H9 (cell line): ENCODE results near the gene PMPCB. TPM values are rescaled to one million over a fixed set of nuclear protein-coding genes. Genes with fewer than 3 reads are reported as not detected.

Source experiments
- DNase-seq: peaks from one replicate; pipeline ENCODE4 v3.0.0-alpha.2; 2017
- H2AFZ ChIP-seq: one replicate; pipeline ENCODE4 v1.6.1; 2013; ENCODE audit warnings: mild to moderate bottlenecking, low read length, control low read depth, moderate library complexity
- H2AK5ac ChIP-seq: 2 replicates; pipeline ENCODE4 v1.6.1; 2013; ENCODE audit warnings: low read length, control low read depth, mixed read lengths; ENCODE audit not compliant: insufficient read length
- H2BK120ac ChIP-seq: one replicate; pipeline ENCODE4 v1.6.1; 2013; ENCODE audit warnings: low read depth, mild to moderate bottlenecking, low read length, control low read depth, inconsistent platforms; ENCODE audit not compliant: poor library complexity, severe bottlenecking
- H2BK12ac ChIP-seq: 2 replicates; pipeline ENCODE4 v1.6.1; 2013; ENCODE audit warnings: low read length, control low read depth, mixed read lengths, low read depth; ENCODE audit not compliant: insufficient read length
- H2BK15ac ChIP-seq: 2 replicates; pipeline ENCODE4 v1.6.1; 2013; ENCODE audit warnings: low read depth, low read length, control low read depth
- H2BK20ac ChIP-seq: one replicate; pipeline ENCODE4 v1.6.1; 2013; ENCODE audit warnings: low read depth, mild to moderate bottlenecking, low read length, control low read depth, inconsistent platforms; ENCODE audit not compliant: poor library complexity, severe bottlenecking
- H2BK5ac ChIP-seq: 2 replicates; pipeline ENCODE4 v1.6.1; 2013; ENCODE audit warnings: low read length, control low read depth, mixed read lengths; ENCODE audit not compliant: insufficient read length
- H3K14ac ChIP-seq: 2 replicates; pipeline ENCODE4 v1.6.1; 2013; ENCODE audit warnings: low read length, control low read depth; ENCODE audit not compliant: insufficient read depth
- H3K18ac ChIP-seq: 2 replicates; pipeline ENCODE4 v1.6.1; 2013; ENCODE audit warnings: low read depth, mild to moderate bottlenecking, mixed read lengths, low read length, control low read depth; ENCODE audit not compliant: insufficient read length
- H3K23ac ChIP-seq: 2 replicates; pipeline ENCODE4 v1.6.1; 2013; ENCODE audit warnings: low read length, control low read depth, mixed read lengths, low read depth; ENCODE audit not compliant: insufficient read length
- H3K23me2 ChIP-seq: 2 replicates; pipeline ENCODE4 v1.6.1; 2013; ENCODE audit warnings: low read depth, mild to moderate bottlenecking, mixed read lengths, low read length, control low read depth; ENCODE audit not compliant: insufficient read length, poor library complexity, severe bottlenecking
- H3K27ac ChIP-seq: 2 replicates; pipeline ENCODE4 v1.5.1; 2013; ENCODE audit warnings: low read length, control low read depth, mixed read lengths, low read depth; ENCODE audit not compliant: insufficient read length
- H3K27me3 ChIP-seq: 2 replicates; pipeline ENCODE4 v1.6.1; 2013; ENCODE audit warnings: low read length, control low read depth, inconsistent platforms; ENCODE audit not compliant: insufficient read depth
- H3K4ac ChIP-seq: 2 replicates; pipeline ENCODE4 v1.6.1; 2013; ENCODE audit warnings: low read depth, mild to moderate bottlenecking, control low read depth, inconsistent platforms, low read length, moderate library complexity
- H3K4me1 ChIP-seq: 2 replicates; pipeline ENCODE4 v1.6.1; 2013; ENCODE audit warnings: low read length, control low read depth, inconsistent platforms; ENCODE audit not compliant: insufficient read depth
- H3K4me2 ChIP-seq: 2 replicates; pipeline ENCODE4 v1.6.1; 2013; ENCODE audit warnings: low read length, control low read depth, mixed read lengths; ENCODE audit not compliant: insufficient read length, insufficient read depth
- H3K56ac ChIP-seq: 2 replicates; pipeline ENCODE4 v1.6.1; 2013; ENCODE audit warnings: low read depth, mild to moderate bottlenecking, mixed read lengths, low read length, control low read depth; ENCODE audit not compliant: insufficient read length
- H3K79me1 ChIP-seq: 2 replicates; pipeline ENCODE4 v1.6.1; 2013; ENCODE audit warnings: low read depth, mild to moderate bottlenecking, moderate library complexity, low read length, control low read depth, inconsistent platforms; ENCODE audit not compliant: insufficient read depth, poor library complexity, severe bottlenecking
- H3K79me2 ChIP-seq: 2 replicates; pipeline ENCODE4 v1.6.1; 2013; ENCODE audit warnings: low read length, control low read depth, inconsistent platforms; ENCODE audit not compliant: insufficient read depth
- H3K9ac ChIP-seq: 2 replicates; pipeline ENCODE4 v1.6.1; 2013; ENCODE audit warnings: low read length, control low read depth, mixed read lengths; ENCODE audit not compliant: insufficient read length; ENCODE audit errors: extremely low read depth
- H3K9me3 ChIP-seq: one replicate; pipeline ENCODE4 v1.6.1; 2013; ENCODE audit warnings: low read depth, low read length, inconsistent platforms; ENCODE audit not compliant: control insufficient read depth
- H3T11ph ChIP-seq: one replicate; pipeline ENCODE4 v1.6.1; 2013; ENCODE audit warnings: mild to moderate bottlenecking, low read length, control low read depth, inconsistent platforms
- H4K20me1 ChIP-seq: one replicate; pipeline ENCODE4 v1.6.1; 2013; ENCODE audit not compliant: control insufficient read depth, insufficient read length, insufficient read depth
- H4K5ac ChIP-seq: 2 replicates; pipeline ENCODE4 v1.6.1; 2013; ENCODE audit warnings: low read depth, mild to moderate bottlenecking, mixed read lengths, low read length, control low read depth; ENCODE audit not compliant: insufficient read length
- H4K8ac ChIP-seq: replicated peaks from 2 replicates; pipeline ENCODE4 v1.6.1; 2013; ENCODE audit warnings: low read length, control low read depth, mixed read lengths, low read depth; ENCODE audit not compliant: insufficient read length
- H4K91ac ChIP-seq: 2 replicates; pipeline ENCODE4 v1.6.1; 2013; ENCODE audit warnings: low read depth, mild to moderate bottlenecking, moderate library complexity, mixed read lengths, low read length, control low read depth; ENCODE audit not compliant: insufficient read length
- H3K27ac Mint-ChIP-seq, 3 experiments: 2 replicates in 2 of 3; 3 replicates in 1 of 3; pipeline ENCODE4 v1.8.0; 2020 to 2021; ENCODE audit warnings: mixed read lengths in 3 of 3, mild to moderate bottlenecking in 1 of 3, moderate library complexity in 1 of 3
- H3K27me3 Mint-ChIP-seq: 2 replicates; pipeline ENCODE4 v1.8.0; 2021; ENCODE audit warnings: low read depth, mild to moderate bottlenecking, moderate library complexity, mixed read lengths
- H3K36me3 Mint-ChIP-seq, 3 experiments: 2 replicates in 2 of 3; 3 replicates in 1 of 3; pipeline ENCODE4 v1.8.0; 2020 to 2021; ENCODE audit warnings: low read depth in 3 of 3, mixed read lengths in 3 of 3; ENCODE audit not compliant: insufficient read depth in 1 of 3
- H3K4me1 Mint-ChIP-seq, 2 experiments: 2 replicates each; pipeline ENCODE4 v1.8.0; 2020; ENCODE audit warnings: mixed read lengths in 2 of 2
- H3K4me3 Mint-ChIP-seq, 2 experiments: 2 replicates in 1 of 2; 3 replicates in 1 of 2; pipeline ENCODE4 v1.8.0; 2020 to 2021; ENCODE audit warnings: mild to moderate bottlenecking in 2 of 2, mixed read lengths in 2 of 2, moderate library complexity in 1 of 2
- H3K9me3 Mint-ChIP-seq, 2 experiments: 2 replicates in 1 of 2; 3 replicates in 1 of 2; pipeline ENCODE4 v1.8.0; 2020; ENCODE audit warnings: mild to moderate bottlenecking in 2 of 2, mixed read lengths in 2 of 2, moderate library complexity in 1 of 2
- WGBS: extraction: QIAGEN DNeasy Blood & Tissue Kit; methylation state at CpG from one replicate; pipeline ENCODE4 v1.1.7; 2013; ENCODE audit warnings: missing lambda C conversion rate, low lambda C conversion rate, mixed read lengths; ENCODE audit not compliant: insufficient read length; ENCODE audit errors: extremely low coverage; 5-methylcytosine and 5-hydroxymethylcytosine counted together
- total RNA-seq: library from RNA; stranded (reverse); gene quantifications from 2 replicates; pipeline ENCODE4 v1.2.1, GENCODE V29; 2021
- TF ChIP-seq, protein P1 (sequence below): fragments of 200-600 bp; sonication (generic); conservative IDR thresholded peaks from 3 replicates; pipeline ENCODE4 v1.8.0; 2021; ENCODE audit warnings: antibody characterized with exemption, mild to moderate bottlenecking

PMPCB gene
- total RNA-seq, 1 experiment from 2014 or later: 90.6 TPM

DNA sequence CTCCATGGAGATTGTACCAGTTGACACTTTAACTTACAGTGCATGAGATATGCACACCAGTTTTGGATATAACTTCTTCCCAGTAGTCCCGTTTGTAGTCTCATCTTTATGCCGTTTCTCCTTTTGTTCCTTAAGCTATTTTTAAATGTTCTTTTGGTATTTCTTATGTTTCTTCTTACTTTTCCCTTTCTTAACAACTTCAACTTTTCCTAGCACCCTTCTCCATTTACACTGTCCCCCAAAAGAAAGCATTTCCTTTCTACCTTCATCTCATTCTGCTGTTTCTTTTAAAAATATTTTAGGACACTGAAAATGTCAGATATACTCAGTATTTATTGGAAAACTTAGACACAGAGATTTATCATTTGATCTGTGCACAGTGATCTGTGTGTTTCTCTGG, 51.7 kb downstream of the PMPCB start:
- Histone ChIP-seq H3K27ac (no peak overlapping the region), H2BK5ac (no peak overlapping the region)

More for the DNA sequence above, 51.7 kb downstream of the PMPCB start:
- Mint-ChIP-seq H3K27ac (no peak overlapping the region), H3K27me3 (no peaks in the 10 kb centered on the region), H3K4me1 (peaks cover 14 to 15% of the 10 kb centered on the region in 2 experiments), H3K4me3 (peak overlapping the region; percentile 100), H3K9me3 (no peaks in the 10 kb centered on the region; a peak in 1 of 5 replicates), H3K36me3 (peaks cover 3 to 16% (median 6%) of the 10 kb centered on the region in 3 experiments; a peak in 6 of 7 replicates)
- Histone ChIP-seq H3T11ph (no peak overlapping the region), H4K5ac (no peak overlapping the region), H4K8ac (no peak overlapping the region), H2BK120ac (no peak overlapping the region), H4K20me1 (no peaks in the 10 kb centered on the region), H3K23ac (no peak overlapping the region), H4K91ac (no peak overlapping the region), H2AK5ac (no peak overlapping the region), H3K27me3 (no peaks in the 10 kb centered on the region), H3K56ac (no peak overlapping the region), H3K4ac (no peak overlapping the region), H3K9ac (no peak overlapping the region), H3K18ac (no peak overlapping the region), H2BK12ac (no peak overlapping the region), H2AFZ (no peak overlapping the region), H3K79me2 (peaks cover 36% of the 10 kb centered on the region; the same call in 1 of the 2 replicates), H3K4me1 (no peaks in the 10 kb centered on the region), H3K23me2 (peaks cover 2% of the 10 kb centered on the region), H2BK15ac (no peak overlapping the region), H3K14ac (no peak overlapping the region), H3K9me3 (no peaks in the 10 kb centered on the region), H3K4me2 (peak overlapping the region; percentile 56), H3K79me1 (peaks cover 8% of the 10 kb centered on the region), H2BK20ac (no peak overlapping the region)
- TF ChIP-seq, protein P1, sequence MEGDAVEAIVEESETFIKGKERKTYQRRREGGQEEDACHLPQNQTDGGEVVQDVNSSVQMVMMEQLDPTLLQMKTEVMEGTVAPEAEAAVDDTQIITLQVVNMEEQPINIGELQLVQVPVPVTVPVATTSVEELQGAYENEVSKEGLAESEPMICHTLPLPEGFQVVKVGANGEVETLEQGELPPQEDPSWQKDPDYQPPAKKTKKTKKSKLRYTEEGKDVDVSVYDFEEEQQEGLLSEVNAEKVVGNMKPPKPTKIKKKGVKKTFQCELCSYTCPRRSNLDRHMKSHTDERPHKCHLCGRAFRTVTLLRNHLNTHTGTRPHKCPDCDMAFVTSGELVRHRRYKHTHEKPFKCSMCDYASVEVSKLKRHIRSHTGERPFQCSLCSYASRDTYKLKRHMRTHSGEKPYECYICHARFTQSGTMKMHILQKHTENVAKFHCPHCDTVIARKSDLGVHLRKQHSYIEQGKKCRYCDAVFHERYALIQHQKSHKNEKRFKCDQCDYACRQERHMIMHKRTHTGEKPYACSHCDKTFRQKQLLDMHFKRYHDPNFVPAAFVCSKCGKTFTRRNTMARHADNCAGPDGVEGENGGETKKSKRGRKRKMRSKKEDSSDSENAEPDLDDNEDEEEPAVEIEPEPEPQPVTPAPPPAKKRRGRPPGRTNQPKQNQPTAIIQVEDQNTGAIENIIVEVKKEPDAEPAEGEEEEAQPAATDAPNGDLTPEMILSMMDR: no peak
- no peak for DNase-seq
- no CpG with 5 or more reads among the region's 2 CpGs for WGBS
